ENCODE measurements around the gene CHODL.

DNA sequence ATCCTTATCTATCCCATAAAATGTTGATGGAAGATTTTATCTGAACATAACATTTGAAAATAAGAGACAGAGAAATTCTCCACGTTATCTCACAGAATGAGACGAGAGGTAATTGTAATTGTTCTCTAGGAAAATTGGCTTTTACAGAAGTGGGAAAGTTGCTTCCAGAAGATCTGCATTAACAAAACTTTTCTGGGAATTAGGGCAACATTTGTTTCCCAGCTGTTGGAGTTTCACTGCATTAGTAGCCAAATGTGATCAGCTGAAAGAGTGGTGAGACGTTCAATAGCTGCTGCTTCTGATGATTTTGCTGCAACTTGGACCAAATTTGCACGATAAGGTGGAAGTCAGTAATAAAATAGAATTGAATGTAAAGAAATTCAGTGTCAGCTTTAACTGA, 7.6 kb downstream of the CHODL start:
- TF ChIP-seq, protein P1, sequence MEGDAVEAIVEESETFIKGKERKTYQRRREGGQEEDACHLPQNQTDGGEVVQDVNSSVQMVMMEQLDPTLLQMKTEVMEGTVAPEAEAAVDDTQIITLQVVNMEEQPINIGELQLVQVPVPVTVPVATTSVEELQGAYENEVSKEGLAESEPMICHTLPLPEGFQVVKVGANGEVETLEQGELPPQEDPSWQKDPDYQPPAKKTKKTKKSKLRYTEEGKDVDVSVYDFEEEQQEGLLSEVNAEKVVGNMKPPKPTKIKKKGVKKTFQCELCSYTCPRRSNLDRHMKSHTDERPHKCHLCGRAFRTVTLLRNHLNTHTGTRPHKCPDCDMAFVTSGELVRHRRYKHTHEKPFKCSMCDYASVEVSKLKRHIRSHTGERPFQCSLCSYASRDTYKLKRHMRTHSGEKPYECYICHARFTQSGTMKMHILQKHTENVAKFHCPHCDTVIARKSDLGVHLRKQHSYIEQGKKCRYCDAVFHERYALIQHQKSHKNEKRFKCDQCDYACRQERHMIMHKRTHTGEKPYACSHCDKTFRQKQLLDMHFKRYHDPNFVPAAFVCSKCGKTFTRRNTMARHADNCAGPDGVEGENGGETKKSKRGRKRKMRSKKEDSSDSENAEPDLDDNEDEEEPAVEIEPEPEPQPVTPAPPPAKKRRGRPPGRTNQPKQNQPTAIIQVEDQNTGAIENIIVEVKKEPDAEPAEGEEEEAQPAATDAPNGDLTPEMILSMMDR (IDR thresholded peaks at IDR 0.05) = no peak
- no peak for TF ChIP-seq EP300 (IDR thresholded peaks at IDR 0.05)
- no peak for TF ChIP-seq POLR2A (IDR thresholded peaks at IDR 0.05)

Measured in stomach (tissue), 4 donors.